ENCODE measurements around the gene DDB1.
A peak's percentile ranks its signal among the peaks of the same experiment; 100 is the strongest.

DDB1 gene

DNA sequence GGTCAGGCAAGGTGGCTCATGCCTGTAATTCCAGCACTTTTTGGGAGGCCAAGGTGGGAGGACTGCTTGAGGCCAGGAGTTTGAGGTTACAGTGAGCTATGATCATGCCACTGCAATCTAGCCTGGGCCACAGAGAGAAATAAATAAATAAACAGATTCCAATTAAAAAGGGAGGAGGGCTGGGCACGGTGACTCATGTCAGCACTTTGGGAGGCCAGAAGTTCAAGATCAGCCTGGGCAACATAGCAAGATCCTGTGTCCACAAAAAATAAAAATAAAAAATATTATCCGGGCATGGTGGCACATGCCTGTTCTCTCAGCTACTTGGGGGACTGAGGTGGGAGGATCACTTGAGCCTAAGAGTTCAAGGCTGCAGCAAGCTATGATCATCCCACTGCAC lies 21.3 kb upstream of the DDB1 start:
- DNase-seq (ENCODE audit: low read depth): no peak

DNA sequence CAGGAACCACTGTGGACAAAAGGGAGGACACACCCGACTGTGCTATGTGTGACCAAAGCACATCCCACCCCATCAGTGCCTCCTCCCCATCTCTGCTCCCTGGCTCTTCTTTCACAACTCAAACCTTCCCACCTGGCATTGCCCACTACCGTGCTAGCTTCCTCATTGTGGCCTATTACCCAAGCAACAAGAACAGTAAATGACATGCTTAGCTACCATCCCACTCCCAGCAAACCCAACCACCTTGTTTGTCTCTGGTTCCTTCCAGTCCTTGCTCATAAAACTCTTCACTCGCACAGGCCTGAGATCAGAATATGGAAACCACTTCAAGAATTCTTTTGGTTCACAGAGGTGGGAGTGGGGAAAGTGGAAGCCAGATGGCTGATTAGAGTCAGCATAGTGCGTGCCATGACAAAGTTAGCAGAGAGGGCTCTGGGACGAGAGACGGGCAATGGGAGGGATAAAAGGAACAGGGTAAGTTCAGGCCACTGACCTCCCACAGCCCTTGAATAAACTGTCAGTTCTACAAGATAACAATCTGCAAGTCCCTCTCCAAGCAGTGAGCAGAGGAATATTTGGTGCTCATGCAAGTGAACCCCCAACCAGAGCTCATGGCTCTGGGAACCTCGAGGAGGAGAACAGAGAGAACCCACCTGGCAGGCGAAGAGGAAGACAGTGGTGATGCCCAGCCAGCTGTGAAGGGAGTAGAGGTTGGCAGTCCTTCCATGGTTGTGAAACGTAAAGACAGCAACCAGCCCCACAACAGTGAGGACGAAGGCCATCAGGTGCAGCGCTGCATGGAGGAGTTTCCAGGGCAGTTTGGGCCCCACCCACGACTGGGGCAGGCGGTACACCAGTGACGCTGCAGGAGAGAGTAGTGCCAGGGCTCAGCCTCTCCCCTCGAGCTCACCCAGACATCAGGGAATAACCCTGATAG lies 20.5 kb upstream of the DDB1 start:
- DNase-seq (ENCODE audit: low read depth): no peak

DNA sequence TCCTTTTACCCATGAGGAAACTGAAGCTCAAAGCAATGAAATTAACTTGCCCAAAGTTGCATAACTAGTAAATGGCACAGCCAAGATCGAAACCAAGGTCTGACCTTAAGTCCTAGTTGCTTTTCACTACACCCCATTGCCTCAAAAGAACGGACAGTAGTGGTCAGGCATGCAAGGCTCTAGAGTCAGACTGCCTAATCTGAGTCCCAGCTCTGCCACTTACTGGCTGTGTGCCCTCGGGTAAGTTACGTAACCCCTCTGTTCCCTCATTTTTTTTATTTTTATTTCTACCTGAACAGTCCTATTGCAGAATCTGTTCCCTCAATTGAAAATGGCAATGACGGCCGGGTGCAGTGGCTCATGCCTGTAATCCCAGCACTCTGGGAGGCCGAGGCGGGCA lies 19.1 kb upstream of the DDB1 start:
- DNase-seq (ENCODE audit: low read depth): no peak

DNA sequence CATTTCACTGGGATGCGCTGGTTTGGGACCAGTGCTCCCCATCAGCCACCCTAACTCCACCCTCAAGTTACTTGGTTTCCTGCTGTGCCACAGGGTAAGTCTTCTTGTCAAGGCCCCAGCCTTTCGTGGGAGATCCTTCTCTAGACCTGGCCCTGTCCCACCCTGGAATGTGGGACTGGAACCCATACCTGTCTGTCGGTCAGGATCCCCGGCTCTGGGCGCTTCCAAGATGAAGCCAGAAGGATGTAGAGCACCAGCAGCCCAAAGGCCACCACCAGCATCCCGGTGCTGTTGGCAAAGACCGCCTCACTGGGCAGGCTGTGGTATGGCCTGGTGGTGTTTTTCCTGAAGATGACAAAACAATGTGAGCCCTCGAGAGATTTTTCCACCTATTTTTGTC lies 17.9 kb upstream of the DDB1 start:
- no peak for DNase-seq (ENCODE audit: low read depth)

DNA sequence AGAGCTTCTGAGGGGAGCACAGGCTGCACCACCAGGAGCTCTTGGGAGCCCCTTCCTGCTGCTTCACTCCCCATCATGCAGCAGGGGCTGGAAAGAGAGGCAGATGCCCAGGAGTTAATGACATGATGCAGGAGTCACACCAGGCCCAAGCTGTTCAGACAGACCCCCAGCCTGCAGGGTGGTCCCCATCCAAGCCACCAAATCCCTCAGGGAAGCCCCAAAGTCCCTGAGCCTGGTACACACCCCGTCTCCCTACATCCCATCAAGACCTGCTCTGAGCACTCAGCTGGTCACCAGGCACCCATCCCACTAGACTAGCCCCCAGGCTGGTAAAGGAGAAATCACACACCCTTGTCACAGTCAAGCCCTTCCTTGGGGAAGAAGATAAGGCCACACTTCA lies 17.4 kb upstream of the DDB1 start:
- DNase-seq (ENCODE audit: low read depth): no peak

DNA sequence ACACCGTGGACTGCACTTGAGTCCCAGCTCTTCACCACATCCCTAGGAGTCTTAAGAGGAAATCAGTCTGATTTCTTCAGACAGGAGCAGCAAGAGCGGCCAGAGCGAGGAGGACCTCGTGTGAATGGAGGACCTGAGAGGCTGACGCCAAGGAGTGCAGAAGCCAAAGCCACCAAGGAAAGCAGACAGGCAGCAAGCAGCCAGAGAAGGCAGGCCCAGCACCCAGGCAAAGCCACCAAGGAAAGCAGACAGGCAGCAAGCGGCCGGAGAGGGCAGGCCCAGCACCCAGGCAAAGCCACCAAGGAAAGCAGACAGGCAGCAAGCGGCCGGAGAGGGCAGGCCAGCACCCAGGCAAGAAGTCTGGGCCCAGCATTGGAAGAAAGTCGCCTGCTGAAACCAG lies 17.0 kb upstream of the DDB1 start:
- DNase-seq (ENCODE audit: low read depth): no peak

DNA sequence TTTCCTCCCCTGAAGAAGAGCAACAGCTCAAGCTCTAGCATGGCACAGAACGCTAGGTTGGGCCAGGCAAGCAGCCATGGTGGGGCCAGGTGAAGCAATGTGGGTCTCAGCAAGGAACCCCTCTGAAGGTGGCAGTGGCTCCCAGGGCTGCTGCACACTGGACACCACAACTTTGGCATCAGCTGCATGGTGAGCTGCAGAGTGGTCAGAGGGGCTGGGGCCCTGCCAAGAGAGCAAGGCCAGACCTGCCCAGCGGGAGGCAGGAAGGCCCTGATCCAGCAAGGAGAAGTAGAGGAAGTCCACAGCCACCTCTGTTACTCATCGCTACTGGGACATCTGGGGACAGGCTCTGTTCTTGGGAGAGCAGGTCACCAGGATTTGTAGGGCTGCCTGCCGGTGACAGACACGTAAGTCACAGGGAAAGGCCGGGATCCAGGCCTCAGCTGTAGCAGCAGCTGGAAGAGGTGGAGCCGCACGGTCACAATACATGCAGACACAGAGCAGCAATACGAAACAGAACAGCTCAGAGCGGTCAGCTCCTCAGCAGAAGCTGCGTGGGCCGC lies 16.4 kb upstream of the DDB1 start:
- no peak for DNase-seq (ENCODE audit: low read depth)

DNA sequence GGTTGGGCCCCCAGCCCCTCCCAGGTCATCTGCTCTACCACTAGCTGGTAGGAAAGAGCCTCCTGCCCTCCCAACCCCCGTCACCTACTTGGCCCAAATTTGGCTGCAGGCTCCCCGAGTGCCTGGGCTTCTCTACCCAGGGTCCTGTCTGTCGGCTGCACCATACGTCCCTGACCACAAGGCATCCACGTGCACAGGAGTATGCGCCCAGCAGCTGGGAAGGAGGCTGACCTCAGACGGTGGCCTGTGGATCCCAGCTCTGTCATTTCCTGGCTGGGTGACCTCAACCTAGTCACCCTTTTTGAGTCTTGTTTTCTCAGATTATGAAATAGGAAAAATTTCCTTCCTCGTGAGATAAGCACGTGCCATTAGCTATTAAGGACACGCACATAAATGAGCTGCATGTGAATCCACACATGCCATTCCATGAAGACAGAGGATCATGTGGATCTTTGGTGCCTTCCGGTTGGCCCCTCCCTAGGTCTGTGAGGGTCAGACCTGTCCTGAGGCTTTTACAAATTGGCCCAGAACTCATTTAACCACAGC lies 15.1 kb upstream of the DDB1 start:
- DNase-seq (ENCODE audit: low read depth): no peak

DNA sequence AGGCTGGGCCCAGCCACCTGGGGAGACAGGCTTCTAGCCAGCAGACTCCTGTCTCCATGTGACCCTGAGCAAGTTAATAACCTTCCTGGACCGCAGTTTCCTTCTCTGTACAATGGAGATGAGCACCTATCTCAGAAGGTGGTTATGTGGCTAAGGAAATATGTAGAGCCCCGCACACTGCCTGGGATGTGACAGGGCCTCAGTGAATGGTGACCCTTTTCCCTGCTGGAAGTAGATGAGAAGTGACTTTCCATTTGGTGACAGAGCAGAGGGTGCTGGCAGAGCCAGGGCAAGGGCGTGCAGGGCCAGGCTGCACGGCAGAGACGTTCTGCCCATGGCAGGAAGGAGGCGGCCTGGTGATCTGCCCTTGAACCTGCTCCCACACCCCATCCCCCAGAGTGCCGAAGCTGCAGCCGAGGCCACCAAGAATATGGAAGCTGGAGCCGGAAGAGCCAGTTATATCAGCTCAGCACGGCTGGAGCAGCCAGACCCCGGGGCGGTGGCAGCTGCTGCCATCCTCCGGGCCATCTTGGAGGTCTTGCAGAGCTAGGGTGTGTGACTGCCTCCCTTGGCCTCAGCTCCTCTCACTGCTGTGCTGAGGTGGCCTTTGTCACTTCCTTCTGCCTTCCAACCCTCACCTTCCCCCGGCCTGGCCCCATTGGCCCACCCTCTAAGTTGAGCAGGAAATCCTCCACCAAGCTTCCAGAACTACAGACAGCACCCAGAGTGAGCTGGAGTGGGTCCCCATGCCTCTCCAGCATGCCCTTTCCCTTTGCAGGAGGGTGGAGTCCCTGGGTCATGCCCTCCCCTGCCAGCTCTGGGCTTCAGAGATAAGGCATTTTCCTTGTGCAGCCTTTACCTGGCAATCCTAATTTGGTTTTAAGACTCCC lies 13.3 kb upstream of the DDB1 start:
- DNase-seq (ENCODE audit: low read depth): no peak

DNA sequence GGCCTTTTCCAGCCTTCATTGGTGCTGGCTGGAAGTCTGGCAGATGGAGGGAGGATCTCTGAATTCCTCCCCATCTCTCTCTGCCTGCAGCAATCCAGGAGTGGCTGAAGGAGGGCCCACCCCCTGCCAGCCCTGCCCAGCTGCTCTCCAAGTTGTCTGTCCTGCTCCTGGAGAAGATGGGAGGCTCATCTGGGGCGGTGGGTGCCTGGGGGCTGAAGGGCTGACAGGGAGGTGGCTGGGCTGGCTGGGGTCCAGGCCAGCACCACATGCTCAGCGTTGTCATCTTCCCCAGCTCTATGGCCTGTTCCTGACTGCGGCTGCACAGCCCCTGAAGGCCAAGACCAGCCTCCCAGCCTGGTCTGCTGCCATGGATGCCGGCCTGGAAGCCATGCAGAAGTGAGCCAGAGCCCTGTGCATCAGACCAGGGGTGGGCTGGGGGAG lies 12.3 kb upstream of the DDB1 start:
- DNase-seq (ENCODE audit: low read depth): no peak

DNA sequence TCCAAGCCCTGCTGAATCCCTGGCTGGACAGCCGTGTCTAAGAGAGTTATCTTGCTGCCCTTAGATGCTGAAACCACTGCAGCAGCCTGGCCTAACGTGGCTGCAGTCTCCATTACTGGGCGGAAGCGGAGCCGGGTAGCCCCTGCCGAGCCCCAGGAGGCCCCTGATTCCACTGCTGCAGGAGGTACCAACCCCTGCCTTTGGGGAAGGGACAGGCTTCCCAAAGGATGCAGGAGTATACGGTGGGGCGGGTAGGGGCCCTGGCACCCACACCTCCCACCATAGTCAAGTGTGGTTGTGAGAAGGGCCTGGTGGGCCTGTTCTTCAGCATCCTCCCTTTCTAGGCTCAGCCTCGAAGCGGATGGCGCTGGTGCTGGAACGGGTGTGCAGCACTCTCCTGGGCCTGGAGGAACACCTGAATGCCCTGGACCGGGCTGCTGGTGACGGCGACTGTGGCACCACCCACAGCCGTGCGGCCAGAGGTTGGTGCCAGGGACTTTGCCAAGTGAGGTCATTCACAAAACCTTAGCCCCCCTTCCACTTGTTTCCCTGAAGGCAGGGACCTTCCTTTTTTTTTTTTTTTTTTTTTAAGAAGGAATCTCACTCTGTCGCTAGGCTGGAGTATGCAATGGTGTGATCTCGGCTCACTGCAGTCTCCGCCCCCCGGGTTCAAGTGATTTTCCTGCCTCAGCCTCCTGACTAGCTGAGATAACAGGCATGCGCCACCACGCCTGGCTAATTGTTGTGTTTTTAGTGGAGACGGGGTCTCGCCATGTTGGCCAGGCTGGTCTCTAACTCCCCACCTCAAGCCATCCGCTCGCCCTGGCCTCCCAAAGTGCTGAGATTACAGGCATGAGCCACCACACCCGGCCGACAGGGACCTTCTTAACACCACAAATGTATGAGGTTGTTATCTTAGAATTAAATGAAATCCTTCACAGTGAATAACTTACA lies 11.2 kb upstream of the DDB1 start:
- DNase-seq (ENCODE audit: low read depth): no peak

DNA sequence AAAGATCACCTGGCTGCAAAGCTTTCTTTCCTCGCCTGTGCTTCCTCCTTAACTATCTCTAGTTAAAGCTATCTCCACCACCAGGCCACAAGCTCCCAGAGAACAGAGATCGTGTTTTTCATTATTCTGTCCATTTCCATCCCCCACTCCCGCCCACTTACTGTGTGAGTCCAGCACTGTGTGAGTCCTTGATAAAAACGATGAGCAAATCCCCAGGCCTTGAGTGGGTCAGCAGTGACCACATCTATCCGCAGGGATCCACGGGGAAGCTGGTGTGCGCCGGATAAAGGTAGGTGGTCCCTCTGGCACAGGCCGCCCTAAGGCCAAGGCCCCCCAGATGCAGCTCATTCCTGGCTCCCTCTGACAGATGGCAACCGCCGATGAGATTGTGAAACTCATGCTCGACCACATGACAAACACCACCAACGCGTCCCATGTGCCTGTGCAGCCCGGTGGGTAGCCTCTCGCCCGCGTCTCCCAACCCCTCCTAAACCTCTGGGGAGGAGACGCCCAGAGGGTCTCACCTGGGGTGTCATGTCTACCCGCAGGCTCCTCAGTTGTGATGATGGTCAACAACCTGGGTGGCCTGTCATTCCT lies 9.4 kb upstream of the DDB1 start:
- DNase-seq (ENCODE audit: low read depth): no peak

DNA sequence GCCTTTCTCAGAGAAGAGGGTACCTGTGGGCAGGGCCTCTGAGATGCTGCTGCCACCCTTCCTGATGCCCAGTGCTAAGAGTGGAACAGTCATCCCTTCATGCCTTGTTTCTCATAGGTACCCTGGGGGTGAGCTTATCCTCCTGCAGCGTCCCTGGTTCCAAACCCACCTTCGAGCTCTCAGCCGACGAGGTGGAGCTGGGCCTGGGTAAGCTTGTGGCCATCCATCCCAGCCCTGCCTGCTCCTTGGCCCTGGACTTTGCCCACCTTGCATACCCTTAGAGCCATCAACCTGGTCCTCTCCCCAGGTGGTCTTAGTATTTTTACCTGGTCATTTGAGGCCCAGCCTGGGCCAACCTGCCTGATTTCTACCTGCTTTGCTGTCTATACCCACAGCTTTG lies 8.8 kb upstream of the DDB1 start:
- no peak for DNase-seq (ENCODE audit: low read depth)

DNA sequence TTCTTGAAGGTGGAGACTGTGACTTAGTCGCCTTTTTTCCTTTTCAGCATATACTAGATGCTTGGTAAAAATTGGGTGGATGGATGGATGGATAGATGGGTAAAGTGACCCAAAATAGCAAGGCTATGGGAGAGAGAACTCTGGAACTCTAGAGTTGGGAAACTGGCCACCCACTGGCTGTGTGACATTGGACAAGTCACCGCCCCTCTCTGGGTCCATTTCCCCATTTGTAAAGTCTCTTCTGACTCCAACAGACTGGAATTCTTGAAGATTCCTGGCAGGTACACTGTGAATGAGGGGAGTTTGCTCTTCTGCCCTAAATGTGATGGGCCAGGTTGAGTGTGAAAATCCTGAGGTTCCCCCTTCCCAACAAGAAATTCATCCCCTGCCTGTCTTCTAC lies 8.1 kb upstream of the DDB1 start:
- no peak for DNase-seq (ENCODE audit: low read depth)

DNA sequence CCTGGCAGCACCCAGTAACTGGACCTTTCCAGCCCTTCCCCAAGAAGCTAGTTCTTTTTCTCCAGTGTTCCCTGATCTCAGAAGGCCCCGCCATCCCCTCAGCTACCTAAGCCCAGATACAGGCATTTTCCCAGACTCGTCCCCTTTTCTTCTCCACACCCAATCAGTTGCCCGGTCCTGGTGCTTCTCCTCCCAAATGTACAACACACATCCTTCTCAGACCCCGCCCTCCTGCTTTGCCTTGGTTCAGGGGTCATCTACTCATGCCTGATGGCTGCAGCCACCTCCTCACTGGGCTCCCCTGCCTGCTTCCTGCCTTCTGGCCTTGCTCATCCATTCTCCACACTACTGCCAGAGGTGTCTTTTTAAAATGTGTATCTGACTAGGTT lies 6.6 kb upstream of the DDB1 start:
- no peak for DNase-seq (ENCODE audit: low read depth)

DNA sequence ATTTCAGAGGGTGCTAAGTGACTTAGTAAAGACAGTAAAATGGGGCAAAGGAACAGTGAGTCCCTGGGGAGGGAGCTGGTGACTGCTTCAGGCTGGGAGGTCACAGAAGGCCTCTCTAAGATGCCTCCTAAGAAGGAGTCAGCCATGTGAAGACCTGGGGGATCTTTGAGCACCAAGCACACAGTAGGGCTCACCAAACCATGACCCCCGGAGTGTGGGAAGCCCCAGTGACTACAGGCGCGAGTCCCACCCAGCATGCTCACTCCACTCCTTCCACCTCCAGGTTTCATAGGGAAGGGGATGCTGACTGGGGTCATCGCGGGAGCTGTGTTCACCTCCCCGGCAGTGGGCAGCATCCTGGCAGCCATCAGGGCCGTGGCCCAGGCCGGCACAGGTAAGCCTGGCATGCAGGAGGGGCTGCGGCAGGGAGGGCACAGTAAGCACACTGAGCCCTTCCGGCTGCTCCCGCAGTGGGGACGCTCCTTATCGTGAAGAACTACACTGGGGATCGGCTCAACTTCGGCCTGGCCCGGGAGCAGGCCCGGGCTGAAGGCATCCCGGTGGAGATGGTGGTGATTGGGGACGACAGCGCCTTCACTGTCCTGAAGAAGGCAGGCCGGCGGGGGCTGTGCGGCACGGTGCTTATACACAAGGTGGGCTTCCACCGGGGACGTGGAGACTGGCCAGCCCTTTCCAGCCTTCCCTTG lies 6.0 kb upstream of the DDB1 start:
- DNase-seq (ENCODE audit: low read depth): no peak

DNA sequence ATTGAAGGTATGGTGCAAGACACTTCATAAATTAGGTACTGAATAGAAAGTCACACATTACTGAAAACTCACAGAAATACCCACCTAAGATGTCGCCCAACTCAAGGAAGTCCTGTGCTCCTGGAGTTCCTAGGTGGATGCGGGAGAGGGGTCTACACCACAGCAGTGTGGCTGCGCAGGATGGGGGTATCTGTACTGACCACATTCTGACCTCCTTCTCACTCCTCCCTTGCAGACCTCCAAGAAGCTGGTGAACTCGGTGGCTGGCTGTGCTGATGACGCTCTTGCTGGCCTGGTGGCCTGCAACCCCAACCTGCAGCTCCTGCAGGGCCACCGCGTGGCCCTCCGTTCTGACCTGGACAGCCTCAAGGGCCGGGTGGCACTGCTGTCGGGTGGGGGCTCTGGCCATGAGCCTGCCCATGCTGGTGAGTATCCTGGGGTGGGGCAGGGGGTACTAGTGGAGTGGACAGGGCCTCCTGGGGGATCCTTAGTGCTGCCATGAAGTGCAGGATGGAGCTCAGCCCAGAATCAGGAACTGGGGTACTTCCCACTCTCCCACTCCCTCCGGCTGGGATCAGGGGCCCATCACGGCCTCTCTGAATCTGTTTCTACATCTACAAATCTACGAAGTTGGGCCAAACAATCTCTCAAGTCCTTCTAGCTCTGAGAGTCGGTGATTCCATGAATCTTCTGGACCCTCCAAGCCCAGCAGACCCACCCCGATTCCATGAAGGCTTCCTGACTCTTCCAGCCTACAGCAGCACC lies 5.0 kb upstream of the DDB1 start:
- no peak for DNase-seq (ENCODE audit: low read depth)

DNA sequence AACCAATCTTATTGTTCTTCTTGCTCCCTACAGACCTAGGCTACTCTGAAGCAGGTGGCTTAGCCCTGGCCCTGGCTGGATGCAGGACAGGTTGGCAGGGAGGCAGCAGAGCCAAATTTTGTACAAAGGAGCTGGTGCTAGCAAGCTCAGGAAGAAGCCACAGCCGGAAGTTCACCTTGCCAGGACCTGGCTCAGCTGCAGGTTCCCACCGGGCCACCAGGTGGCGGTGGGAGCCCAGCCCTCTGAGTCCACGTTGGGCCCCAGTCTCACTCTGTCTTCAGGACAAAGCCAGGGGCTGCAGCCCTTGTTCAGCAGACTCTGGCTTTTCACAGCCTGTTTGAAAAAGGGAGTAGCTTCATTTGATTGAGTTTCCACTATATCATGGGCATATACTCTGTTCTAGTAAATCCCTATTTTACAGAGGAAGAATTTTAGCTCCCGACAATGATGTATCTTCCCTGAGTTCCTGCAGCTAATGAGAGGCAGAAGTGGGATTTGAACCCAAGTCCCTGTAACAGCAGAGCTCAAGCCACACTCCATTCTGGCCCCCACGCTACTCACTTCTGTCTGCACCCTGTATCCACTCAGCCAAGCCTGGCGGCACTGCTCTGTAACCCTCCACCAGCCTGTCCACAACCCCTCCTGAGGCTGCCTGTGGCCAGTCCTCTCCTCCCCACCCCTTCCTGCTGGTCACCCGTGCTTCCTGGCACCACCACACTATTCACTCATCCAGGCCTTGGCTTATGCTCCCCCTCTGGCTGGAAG lies 3.4 kb upstream of the DDB1 start:
- DNase-seq (ENCODE audit: low read depth): peak; percentile 54

DNA sequence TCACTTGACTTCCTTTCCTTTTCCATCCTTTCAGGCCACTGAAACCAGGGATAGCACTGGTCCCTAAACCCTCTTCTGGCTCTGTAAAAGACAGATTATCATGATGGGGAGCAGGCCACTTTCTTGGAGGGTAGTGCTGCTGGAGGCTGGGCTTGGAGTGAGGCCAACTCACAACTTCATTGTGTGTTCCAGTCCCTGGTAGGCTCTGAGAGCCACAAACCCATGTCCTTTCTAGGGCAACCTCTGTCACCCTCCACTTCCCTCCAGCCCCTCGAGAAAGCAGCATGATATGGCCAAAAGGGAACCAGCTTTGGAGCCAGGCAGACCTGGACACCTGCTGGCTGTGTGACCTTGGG lies 2.4 kb upstream of the DDB1 start:
- DNase-seq (ENCODE audit: low read depth): no peak

Measured in fibroblast of the conjunctiva (primary cell).